Fibroblast of lung (primary cell): ENCODE results near the gene URI1. TPM values are rescaled to one million over a fixed set of nuclear protein-coding genes. Genes with fewer than 3 reads are reported as not detected.

Source experiments
- DNase-seq, 2 donors: peaks; one replicate each; pipeline versions ENCODE4 v3.0.0 to v3.0.0-alpha.2; 2010; ENCODE audit warnings: low read depth in 2 of 2
- H2AFZ ChIP-seq: 2 replicates; pipeline ENCODE4 v1.5.1; 2012; ENCODE audit warnings: low read length, control low read depth, inconsistent platforms
- H3K27ac ChIP-seq: 2 replicates; pipeline ENCODE4 v1.5.1; 2011; ENCODE audit warnings: low read length, control low read depth; ENCODE audit not compliant: insufficient read depth
- H3K27me3 ChIP-seq: 2 replicates; pipeline ENCODE4 v1.5.1; 2011; ENCODE audit warnings: mild to moderate bottlenecking, low read length; ENCODE audit not compliant: control insufficient read depth, insufficient read depth
- H3K36me3 ChIP-seq: 2 replicates; pipeline ENCODE4 v1.5.1; 2011; ENCODE audit warnings: low read length; ENCODE audit not compliant: control insufficient read depth, insufficient read depth
- H3K4me1 ChIP-seq: 2 replicates; pipeline ENCODE4 v1.5.1; 2011; ENCODE audit warnings: low read length; ENCODE audit not compliant: control insufficient read depth, insufficient read depth; ENCODE audit errors: extremely low read depth
- H3K4me2 ChIP-seq: 2 replicates; pipeline ENCODE4 v1.5.1; 2011; ENCODE audit warnings: low read length, control low read depth; ENCODE audit not compliant: insufficient read depth; ENCODE audit errors: extremely low read depth
- H3K4me3 ChIP-seq, 4 experiments: fragments of 200-600 bp in 1 of 4; sonication (generic) in 1 of 4; replicated peaks in 1 of 4; 2 replicates each; pipeline ENCODE4 v1.5.1; 2011 to 2016; ENCODE audit warnings: low read length in 4 of 4, low read depth in 3 of 4, mild to moderate bottlenecking in 3 of 4, control low read depth in 2 of 4, inconsistent platforms in 1 of 4, mixed read lengths in 1 of 4; ENCODE audit not compliant: insufficient read depth in 1 of 4; ENCODE audit errors: control extremely low read depth in 1 of 4
- H3K79me2 ChIP-seq: 2 replicates; pipeline ENCODE4 v1.5.1; 2012; ENCODE audit warnings: mild to moderate bottlenecking, low read length, inconsistent platforms; ENCODE audit not compliant: control insufficient read depth, insufficient read depth
- H3K9ac ChIP-seq: 2 replicates; pipeline ENCODE4 v1.5.1; 2011; ENCODE audit warnings: mild to moderate bottlenecking, low read length, control low read depth; ENCODE audit not compliant: insufficient read depth
- H3K9me3 ChIP-seq: 2 replicates; pipeline ENCODE4 v1.5.1; 2012; ENCODE audit warnings: low read depth, low read length; ENCODE audit not compliant: control insufficient read depth, insufficient read depth
- H4K20me1 ChIP-seq: 2 replicates; pipeline ENCODE4 v1.5.1; 2011; ENCODE audit warnings: low read length; ENCODE audit not compliant: control insufficient read depth, insufficient read depth; ENCODE audit errors: extremely low read depth
- CTCF ChIP-seq, 2 donors: IDR thresholded peaks in 1 of 2; conservative IDR thresholded peaks in 1 of 2; 1 replicate in 1 of 2; 2 replicates in 1 of 2; pipeline ENCODE4 v1.5.1; 2011 to 2012; ENCODE audit warnings: low read length in 2 of 2, control low read depth in 1 of 2, inconsistent platforms in 1 of 2, low read depth in 1 of 2, mild to moderate bottlenecking in 1 of 2
- EZH2 ChIP-seq: IDR thresholded peaks from 2 replicates; pipeline ENCODE4 v1.5.1; 2012; ENCODE audit warnings: low read length, control low read depth, mild to moderate bottlenecking; ENCODE audit errors: missing control alignments
- polyA plus RNA-seq, 2 donors: library from polyadenylated mRNA; depleted of rRNA in 1 of 2; stranded (reverse) in 1 of 2; unstranded in 1 of 2; fragments of >200 nt; gene quantifications; 2 replicates each; pipeline ENCODE4 v1.2.1, GENCODE V29; 2011 to 2012; ENCODE audit warnings: missing spikeins in 1 of 2
- total RNA-seq: library from RNA; depleted of rRNA; stranded (reverse); fragments of >200 nt; gene quantifications from 2 replicates; pipeline ENCODE4 v1.2.1, GENCODE V29; 2014

URI1 gene
- total and polyA plus RNA-seq, 2 donors (not counting 1 experiment from before 2014, with no cell fraction given), result 62.6 to 77.4 TPM

DNA sequence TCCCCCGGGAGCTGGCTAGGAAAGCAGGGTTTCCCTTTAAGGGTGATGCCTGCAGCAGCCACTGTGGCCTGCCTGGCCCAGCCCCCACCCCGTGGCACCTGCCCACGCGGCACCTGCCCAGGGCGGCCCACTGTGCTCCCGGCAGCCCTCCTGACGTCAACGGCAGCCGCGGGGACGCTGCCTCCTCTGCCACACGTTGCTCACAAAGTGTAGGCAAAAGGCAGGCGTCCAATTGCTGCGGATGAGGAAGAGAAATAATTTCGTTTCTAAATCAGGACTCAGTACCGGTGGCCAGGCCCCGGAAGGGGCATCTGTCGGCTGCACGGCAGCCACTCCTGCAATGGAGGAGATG lies 122.3 kb downstream of the URI1 start:
- no peak for TF ChIP-seq CTCF (conservative IDR thresholded peaks at IDR 0.05 in 1 of 2, IDR thresholded peaks at IDR 0.05 in 1 of 2; ENCODE audit: low read depth in 1 of 2, low read length in 2 of 2)
- no peak for TF ChIP-seq EZH2

DNA sequence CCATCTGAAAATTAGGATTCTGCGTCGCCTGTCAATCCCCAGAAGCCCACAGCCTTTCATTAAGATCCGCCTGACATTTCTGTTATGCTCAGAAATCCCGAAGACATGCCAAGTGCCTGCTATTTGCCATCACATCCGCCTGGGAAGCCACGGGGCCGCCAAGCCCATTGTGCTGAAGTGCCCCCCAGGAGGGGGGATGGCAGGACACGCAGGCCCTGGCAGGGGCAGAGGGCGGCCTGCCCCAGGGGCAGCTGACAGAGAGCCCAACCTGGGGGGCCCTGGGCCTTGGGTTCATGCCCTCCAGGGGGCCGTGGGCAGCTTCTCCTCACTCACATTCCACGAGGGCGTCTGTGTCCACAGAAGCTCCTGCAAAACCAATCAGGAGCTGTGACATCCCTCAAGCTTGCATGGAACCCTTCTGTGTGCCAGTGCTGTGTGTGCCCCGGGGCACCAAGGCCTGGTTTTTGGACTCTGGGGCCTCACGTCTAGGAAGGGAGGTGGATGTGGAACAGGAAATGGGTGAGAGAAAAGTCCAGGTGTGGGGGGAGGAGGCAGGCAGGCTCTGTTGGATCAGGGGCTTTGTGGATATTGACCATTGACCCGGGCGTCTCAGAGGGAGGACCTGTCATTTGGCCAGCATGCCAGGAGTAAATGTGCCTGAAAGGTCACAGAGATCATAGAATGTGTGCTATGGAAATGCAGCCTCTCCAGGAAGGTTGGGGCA lies 122.9 kb downstream of the URI1 start:
- Histone ChIP-seq H3K36me3 (no peaks in the 10 kb centered on the region), H4K20me1 (no peaks in the 10 kb centered on the region), H3K27ac (no peak overlapping the region), H3K4me3 (no peak overlapping the region), H3K4me2 (no peak overlapping the region), H3K4me1 (no peaks in the 10 kb centered on the region), H2AFZ (no peak overlapping the region), H3K9me3 (no peaks in the 10 kb centered on the region), H3K79me2 (no peaks in the 10 kb centered on the region), H3K9ac (no peak overlapping the region), H3K27me3 (no peaks in the 10 kb centered on the region)
- TF ChIP-seq CTCF (conservative IDR thresholded peaks at IDR 0.05 in 1 of 2, IDR thresholded peaks at IDR 0.05 in 1 of 2; ENCODE audit: low read depth in 1 of 2, low read length in 2 of 2) (no peak), EZH2 (no peak)
- no peak for DNase-seq

More for the DNA sequence above, 122.3 kb downstream of the URI1 start:
- H2AFZ ChIP-seq, result no peak overlapping the region
- no peaks in the 10 kb centered on the region for H3K79me2 ChIP-seq
- no peak overlapping the region for H3K9ac ChIP-seq
- no peaks in the 10 kb centered on the region for H4K20me1 ChIP-seq
- H3K4me2 ChIP-seq, result no peak overlapping the region
- no peak overlapping the region for H3K4me3 ChIP-seq
- no peaks in the 10 kb centered on the region for H3K27me3 ChIP-seq
- DNase-seq, result no peak
- H3K27ac ChIP-seq, result no peak overlapping the region
- H3K4me1 ChIP-seq, result no peaks in the 10 kb centered on the region
- no peaks in the 10 kb centered on the region for H3K9me3 ChIP-seq
- H3K36me3 ChIP-seq, result no peaks in the 10 kb centered on the region

- Histone ChIP-seq H3K4me1 (no peaks in the 10 kb centered on the region), H2AFZ (no peak overlapping the region), H3K9me3 (no peaks in the 10 kb centered on the region), H3K79me2 (no peaks in the 10 kb centered on the region), H3K27me3 (no peaks in the 10 kb centered on the region), H3K4me2 (no peak overlapping the region), H3K4me3 (no peak overlapping the region), H4K20me1 (no peaks in the 10 kb centered on the region), H3K9ac (no peak overlapping the region), H3K36me3 (no peaks in the 10 kb centered on the region), H3K27ac (no peak overlapping the region)
- DNase-seq, result no peak
- TF ChIP-seq EZH2 (no peak), CTCF (conservative IDR thresholded peaks at IDR 0.05 in 1 of 2, IDR thresholded peaks at IDR 0.05 in 1 of 2; ENCODE audit: low read depth in 1 of 2, low read length in 2 of 2) (no peak)
Observed at GRCh38 chr19:30065680-30066606, 123.9 kb downstream of the URI1 start.
